ENCODE measurements around the gene RAI1. TPM values are rescaled to one million over a fixed set of nuclear protein-coding genes. Genes with fewer than 3 reads are reported as not detected.
"Not testable (repeated sequence)": the region's sequence is repeated elsewhere in the genome, so short reads cannot be mapped to it uniquely, and the experiment has no call there.

Gene RAI1
- total RNA-seq, 1 donor from 2014 or later: 10.4 TPM

- DNase-seq: peak; percentile 74
These were observed 1.8 kb downstream of the RAI1 start for GRCh38 chr17:17682737-17683680.

GRCh38 chr17:17683710-17684365, 2.6 kb downstream of the RAI1 start:
- DNase-seq: no peak

DNA sequence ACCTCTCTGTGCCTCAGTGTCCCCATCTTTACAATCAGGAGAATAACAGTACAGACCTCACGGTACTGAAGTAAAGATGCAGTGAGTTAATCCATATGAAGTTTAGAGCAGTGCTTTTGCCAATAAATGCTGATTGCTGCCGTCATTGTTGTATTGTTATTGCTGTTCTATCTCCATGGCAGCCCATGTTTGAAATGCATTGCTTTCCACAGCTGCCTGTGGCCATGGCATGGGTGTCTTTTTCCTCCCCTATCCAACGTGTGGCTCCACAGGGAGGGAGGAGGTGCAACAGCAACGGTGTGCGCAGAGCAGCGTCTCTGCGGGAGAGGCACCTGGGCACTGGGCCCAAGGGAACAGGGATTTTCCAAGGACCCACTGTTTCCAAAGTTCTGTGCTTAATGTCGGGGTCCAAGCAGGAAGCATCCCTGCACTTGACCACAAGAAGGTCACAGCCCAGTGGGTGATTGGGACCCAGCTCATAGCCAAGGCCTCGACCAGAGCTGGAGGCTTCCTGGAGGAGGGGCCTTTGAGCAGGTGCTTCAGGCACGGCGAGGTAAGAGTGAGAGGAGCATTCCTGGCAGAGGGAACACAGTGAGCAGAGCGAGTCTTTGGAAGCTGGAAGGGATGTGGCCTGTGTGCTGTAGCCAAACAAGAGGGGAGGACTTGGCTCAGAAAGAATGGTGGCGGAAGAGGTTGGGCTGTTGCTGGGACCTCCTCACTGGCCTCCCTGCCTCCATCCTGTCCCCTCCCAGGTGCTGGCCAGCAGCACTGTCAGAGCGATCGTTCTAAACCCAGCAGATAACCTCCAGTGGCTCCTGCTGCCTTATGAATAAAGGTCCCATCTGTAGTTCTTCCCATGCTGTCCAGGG, 3.9 kb downstream of the RAI1 start:
- DNase-seq: peak; percentile 66

GRCh38 chr17:17685775-17686291, 4.6 kb downstream of the RAI1 start:
- DNase-seq: peak; percentile 88

DNA sequence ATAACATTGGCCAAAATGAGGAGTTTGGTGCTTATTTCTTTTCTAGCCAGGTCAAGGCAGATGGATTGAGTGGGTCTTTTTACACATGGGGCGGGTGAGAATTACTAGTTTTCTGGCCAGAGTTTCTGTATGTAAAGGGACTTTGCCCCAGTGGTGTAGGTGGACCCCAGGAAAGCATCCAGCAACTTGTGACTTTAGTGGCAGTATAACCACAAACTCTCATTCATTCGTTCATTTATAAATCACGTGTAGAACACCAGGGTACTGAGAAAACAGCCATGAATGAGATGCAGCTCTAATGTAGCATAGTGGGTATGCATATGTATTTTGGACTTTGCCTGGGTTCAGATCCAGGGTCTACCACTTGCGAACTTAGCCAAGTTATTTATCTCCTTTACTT, 8.1 kb downstream of the RAI1 start:
- DNase-seq: no peak

DNA sequence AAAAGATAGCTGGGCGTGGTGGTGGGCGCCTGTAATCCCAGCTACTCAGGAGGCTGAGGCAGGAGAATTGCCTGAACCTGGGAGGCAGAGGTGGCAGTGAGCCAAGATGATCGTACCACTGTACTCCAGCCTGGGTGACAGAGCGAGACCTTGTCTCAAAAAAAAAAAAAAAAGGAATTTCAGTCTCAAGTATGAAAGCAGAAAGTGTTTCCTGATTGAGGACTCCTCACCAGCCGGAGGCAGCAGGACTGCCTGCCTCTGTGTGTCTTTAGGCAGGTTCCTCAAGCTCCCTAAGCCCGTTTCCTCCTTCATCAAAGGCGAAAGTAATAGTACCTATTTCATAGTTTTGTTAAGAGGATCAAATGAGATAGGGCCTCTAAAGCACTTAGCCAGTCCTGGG, 9.0 kb downstream of the RAI1 start:
- DNase-seq: not testable (repeated sequence)

- DNase-seq: no peak
These were observed 10.4 kb downstream of the RAI1 start for GRCh38 chr17:17691468-17692263.

GRCh38 chr17:17692353-17693252, 11.3 kb downstream of the RAI1 start:
- DNase-seq: no peak

DNA sequence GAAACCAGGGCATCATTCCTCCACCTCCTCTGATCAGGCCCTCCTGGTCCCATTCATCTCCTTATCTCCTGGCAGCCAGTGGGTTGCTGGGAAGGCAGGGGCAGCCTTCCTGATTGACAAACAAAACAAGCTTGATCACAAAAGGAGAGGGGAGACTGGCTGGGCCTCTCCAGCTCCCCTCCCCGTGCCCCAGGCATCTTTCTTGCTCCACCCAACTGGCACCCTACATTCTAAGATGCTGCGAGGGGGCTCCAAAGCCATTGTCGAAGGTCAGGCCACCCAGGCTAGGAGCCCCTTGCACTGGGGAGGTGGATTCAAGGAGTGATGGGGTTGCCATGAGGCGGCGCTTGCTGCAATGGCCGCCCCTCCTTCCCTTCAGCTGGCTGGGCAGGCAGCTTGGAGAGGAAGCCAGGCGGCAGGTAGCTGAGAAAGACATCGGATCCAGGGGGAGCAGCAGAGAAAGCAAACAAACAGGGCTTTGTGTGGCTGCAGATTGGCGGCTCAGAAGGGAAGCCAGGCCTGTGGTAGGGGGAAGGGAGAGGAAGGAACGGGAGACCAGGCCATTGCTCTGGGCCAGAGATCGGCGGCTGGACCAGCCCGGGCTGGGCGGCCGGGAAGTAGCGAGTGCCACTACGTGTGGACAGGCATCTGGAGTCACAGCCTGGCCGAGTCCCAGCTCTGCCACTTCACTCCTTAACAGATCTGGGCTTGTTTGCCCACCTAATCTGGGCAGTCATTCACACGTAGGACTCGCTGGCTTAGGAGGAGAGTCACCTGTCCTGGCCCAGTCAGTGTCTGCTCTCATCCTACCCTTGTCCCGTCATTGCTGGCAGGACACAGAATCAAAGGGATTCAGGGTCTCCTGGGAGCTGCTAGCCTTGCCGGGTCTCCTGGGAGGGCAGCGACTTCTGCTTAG, 12.3 kb downstream of the RAI1 start:
- peak; percentile 77 for DNase-seq

GRCh38 chr17:17694169-17695081, 13.2 kb downstream of the RAI1 start:
- peak; percentile 84 for DNase-seq

- DNase-seq: no peak
These were observed 14.8 kb downstream of the RAI1 start for GRCh38 chr17:17696085-17696484.

GRCh38 chr17:17696882-17697633, 15.8 kb downstream of the RAI1 start:
- DNase-seq: no peak

- DNase-seq: no peak
These were observed 17.1 kb downstream of the RAI1 start for GRCh38 chr17:17698371-17698770.

DNA sequence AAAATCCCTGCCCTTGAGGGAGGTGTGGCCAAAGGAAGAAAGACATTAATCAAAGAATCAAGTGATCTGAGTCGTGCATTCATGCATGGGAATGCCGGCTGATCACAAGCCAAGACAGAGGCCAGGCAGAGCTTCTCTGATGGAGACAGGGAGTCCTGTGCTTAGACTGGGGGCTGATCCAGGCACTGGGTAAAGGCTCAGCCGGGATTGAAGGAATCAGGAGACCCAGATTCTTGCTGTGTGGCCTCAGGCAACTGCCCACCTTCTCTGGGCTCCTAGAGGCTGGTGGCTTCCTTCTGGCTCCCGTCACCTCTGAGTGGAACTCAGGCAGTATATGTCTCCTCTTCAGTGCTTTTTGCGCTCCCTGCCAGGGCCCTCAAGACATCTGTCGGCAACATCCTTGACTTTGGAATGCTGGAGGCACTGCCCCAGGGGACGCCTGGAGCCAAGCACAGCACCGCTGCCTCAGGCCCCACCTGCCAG, 17.7 kb downstream of the RAI1 start:
- DNase-seq: peak; percentile 29

- DNase-seq: no peak
These were observed 18.2 kb downstream of the RAI1 start for GRCh38 chr17:17699491-17699890.

GRCh38 chr17:17700251-17700969, 19.2 kb downstream of the RAI1 start:
- no peak for DNase-seq

DNA sequence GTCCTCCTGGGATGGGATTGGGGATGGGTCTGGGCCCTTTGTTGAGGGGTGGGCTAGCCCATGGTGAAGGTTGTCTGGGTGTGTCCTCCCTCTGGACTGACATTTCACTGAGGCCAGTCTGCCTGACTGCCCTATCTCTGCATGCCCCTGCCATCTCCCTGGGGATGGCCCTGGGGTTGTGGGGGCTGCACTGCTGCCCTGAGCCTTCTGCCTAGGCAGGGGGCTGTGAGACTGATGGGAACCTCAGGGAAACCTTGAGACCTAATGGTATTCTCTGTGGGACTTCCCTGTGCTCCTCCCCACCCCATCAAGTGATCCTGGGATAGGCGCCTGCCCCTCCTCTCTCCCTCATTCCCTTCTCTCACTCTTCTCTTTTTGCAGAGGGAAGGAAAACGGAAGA, 19.9 kb downstream of the RAI1 start:
- no peak for DNase-seq

All from dermis blood vessel endothelial cell (primary cell).